22Rv1 (cell line): ENCODE data around the gene SLX1A.
"Not testable (repeated sequence)": the region's sequence is repeated elsewhere in the genome, so short reads cannot be mapped to it uniquely, and the experiment has no call there.

Experiments used
- H3K27ac ChIP-seq: fragments of 450-650 bp; 2 replicates; pipeline ENCODE4 v1.5.1; 2017
- ZFX ChIP-seq: fragments of 450-650 bp; IDR thresholded peaks from 2 replicates; pipeline ENCODE4 v1.6.1; 2017; ENCODE audit warnings: antibody characterized with exemption, borderline replicate concordance
- TF ChIP-seq, protein P1 (sequence below): fragments of 450-650 bp; IDR thresholded peaks from 2 replicates; pipeline ENCODE4 v1.5.1; 2017; ENCODE audit warnings: mild to moderate bottlenecking

The SLX1A gene

GRCh38 chr16:30185683-30186421 lies 7.8 kb upstream of the SLX1A start:
- no peak for TF ChIP-seq ZFX
- TF ChIP-seq, protein P1, sequence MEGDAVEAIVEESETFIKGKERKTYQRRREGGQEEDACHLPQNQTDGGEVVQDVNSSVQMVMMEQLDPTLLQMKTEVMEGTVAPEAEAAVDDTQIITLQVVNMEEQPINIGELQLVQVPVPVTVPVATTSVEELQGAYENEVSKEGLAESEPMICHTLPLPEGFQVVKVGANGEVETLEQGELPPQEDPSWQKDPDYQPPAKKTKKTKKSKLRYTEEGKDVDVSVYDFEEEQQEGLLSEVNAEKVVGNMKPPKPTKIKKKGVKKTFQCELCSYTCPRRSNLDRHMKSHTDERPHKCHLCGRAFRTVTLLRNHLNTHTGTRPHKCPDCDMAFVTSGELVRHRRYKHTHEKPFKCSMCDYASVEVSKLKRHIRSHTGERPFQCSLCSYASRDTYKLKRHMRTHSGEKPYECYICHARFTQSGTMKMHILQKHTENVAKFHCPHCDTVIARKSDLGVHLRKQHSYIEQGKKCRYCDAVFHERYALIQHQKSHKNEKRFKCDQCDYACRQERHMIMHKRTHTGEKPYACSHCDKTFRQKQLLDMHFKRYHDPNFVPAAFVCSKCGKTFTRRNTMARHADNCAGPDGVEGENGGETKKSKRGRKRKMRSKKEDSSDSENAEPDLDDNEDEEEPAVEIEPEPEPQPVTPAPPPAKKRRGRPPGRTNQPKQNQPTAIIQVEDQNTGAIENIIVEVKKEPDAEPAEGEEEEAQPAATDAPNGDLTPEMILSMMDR, result no peak
- H3K27ac ChIP-seq, result no peak overlapping the region

DNA sequence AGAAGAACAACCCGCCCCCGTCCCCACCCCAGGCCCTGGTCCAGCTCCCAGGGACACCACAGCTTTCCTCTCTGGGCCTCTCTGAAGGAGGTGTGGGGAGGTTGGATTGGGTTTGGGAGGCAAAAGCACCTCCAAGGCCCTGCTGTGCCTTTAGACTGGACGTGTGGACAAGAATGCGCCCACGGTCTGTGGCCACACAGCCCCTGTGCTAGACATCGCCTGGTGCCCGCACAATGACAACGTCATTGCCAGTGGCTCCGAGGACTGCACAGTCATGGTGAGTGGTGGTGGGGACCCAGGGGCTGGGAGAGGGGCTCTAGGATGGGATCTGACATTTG lies 7.3 kb upstream of the SLX1A start:
- H3K27ac ChIP-seq, result no peak overlapping the region
- TF ChIP-seq ZFX, result no peak
- TF ChIP-seq, protein P1, result no peak

GRCh38 chr16:30186782-30187555 lies 6.7 kb upstream of the SLX1A start:
- TF ChIP-seq, protein P1, result peak; percentile 96
- TF ChIP-seq ZFX, result no peak
- H3K27ac ChIP-seq, result no peak overlapping the region

- H3K27ac ChIP-seq, result no peak overlapping the region
- TF ChIP-seq, protein P1, result peak; percentile 52
- no peak for TF ChIP-seq ZFX
These were observed 6.2 kb upstream of the SLX1A start for GRCh38 chr16:30187556-30187865.

DNA sequence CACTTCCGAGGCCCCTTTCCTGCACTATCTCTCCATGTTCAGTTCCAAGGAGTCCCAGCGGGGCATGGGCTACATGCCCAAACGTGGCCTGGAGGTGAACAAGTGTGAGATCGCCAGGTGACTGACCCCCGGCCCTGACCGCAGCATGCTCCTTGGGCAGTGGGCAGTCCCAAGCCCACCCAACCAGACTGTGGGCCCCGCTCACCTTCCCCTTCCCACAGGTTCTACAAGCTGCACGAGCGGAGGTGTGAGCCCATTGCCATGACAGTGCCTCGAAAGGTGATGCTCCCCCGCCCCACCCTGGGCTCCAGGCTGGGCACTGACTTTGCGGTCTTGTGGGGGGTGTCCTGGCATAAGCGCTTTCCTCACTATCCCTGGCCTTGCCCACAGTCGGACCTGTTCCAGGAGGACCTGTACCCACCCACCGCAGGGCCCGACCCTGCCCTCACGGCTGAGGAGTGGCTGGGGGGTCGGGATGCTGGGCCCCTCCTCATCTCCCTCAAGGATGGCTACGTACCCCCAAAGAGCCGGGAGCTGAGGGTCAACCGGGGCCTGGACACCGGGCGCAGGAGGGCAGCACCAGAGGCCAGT lies 5.6 kb upstream of the SLX1A start:
- no peak overlapping the region for H3K27ac ChIP-seq
- TF ChIP-seq, protein P1, result no peak

DNA sequence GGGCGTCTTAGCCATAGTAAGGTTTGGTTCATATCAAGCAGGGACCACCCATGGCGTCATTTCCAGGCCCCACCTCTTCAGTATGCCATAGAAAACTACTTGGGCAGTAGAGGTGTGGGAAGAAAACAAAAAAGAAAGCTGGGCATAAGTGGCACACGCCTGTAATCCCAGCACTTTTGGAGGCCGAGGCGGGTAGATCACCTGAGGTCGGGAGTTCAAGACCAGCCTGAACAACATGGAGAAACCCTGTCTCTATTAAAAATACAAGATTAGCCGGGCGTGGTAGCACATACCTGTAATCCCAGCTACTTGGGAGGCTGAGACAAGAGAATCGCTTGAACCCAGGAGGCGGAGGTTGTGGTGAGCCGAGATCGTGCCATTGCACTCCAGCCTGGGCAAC lies 2.5 kb upstream of the SLX1A start:
- not testable (repeated sequence) for H3K27ac ChIP-seq

DNA sequence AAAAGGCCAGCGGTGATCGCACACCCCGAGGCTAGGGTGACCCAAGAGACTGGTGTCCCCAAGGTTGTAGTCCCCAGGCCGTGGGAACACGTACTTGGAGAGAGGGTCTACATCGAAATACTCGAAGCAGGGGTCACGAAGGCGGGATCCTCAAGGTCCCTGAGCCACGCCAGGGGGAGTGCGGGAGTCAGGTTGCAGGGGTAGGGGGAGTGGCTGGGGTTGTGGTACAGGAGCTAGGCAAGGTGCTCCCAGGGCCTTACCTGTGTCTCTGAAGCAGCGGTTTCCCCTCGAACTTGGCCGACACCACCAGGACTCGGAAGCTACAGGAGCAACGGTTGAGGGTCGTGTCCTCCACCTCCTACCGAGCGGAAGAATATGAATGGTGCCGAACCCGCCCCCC lies 577 bp upstream of the SLX1A start:
- not testable (repeated sequence) for H3K27ac ChIP-seq

DNA sequence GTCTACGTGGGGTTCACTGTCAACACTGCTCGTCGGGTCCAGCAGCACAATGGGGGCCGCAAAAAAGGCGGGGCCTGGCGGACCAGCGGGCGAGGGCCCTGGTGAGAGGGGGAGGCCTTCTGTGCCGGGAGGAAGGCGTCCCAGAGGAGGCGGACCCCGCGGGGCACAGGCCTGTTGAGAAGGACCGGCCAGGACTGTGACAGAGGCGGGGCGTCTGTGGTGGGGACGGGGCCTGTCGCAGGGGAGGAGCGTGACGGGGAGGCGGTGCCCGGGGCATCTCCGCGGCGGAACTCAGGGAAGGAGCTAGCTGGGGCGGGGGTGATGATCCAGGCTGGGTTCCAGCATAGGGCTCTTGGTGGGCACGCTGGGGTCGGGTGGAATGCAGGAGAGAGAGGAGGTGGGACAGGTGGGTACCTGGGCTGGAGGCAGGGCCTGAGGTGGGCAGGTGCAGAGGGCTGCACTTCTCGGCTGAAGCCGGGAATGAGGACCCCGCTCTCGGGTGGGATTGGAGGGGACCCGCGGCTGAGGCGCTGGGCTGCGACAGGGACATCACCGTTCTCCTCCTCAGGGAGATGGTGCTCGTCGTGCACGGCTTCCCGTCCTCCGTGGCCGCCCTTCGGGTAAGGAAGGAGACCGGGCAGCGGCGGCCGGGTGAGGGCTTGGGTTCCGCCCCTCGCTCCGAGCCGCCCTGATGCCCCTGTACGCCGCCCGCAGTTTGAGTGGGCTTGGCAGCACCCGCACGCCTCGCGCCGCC lies 674 bp downstream of the SLX1A start:
- H3K27ac ChIP-seq, result not testable (repeated sequence)

GRCh38 chr16:30197001-30197400 lies 3.3 kb downstream of the SLX1A start:
- not testable (repeated sequence) for H3K27ac ChIP-seq

DNA sequence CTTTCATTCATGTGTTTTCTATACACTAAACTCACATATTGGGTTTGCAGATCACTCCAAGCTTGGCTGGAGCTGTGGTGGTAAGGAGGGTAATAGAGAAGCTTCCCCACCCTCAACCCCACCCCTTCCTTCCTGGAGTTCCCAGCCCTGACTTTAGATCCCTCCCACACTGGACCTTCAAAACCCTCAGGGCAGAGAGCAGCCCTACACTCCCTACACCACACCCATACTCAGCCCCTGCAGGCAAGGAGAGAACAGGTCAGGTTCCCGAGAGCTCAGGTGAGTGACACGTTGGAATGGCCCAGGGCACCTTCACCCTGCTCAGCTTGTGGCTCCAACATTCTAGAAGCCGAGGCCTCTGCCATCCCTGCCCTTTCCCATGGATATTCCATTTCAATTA lies 5.4 kb downstream of the SLX1A start, which contains the start of gene SULT1A3:
Gene SULT1A3 (plus strand): TSS at position 207 of the 400 bp plus-strand sequence. CDS start 1,474 bp downstream, outside the sequence.
- not testable (repeated sequence) for H3K27ac ChIP-seq

- H3K27ac ChIP-seq, result not testable (repeated sequence)
These were observed 6.1 kb downstream of the SLX1A start for GRCh38 chr16:30199608-30200343.

DNA sequence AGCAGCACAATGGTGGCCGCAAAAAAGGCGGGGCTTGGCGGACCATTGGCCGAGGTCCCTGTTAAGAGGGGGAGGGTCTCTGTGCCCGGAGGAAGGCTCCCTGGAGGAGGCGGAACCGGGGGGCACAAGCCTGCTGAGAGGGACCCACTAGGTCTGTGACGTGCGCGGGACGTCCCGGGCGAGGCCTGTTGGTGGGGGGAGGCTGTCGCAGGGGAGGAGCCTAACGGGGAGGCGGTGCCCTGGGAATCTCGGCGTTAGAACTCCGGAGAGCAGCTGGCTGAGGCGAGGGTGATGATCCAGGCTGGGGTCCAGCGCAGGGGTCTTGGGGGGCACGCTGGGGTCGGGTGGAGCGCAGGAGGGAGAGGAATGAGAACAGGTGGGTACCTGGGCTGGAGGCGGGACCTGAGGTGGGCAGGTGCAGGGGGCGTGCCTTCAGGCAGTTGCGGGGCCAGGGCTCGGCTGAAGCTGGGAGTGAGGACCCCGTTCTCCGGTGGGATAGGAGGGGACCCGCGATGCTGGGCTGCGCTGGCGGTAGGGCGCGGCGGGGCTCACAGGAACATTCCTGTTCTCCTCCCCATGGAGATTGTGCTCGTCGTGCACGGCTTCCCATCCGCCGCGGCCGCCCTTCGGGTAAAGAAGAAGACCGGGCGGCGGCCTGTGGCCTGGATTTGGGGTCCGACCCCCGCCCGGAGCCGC lies 12.0 kb downstream of the SLX1A start:
- not testable (repeated sequence) for H3K27ac ChIP-seq
